DLD1 (cell line): ENCODE results near the gene GALM.

ENCODE experiments used
- in situ Hi-C: cut with HindIII; loops from 2 replicates; pipeline ENCODE4 v1.10.0; 2017; ENCODE audit warnings: low sequenced_read_pairs

GALM gene

DNA sequence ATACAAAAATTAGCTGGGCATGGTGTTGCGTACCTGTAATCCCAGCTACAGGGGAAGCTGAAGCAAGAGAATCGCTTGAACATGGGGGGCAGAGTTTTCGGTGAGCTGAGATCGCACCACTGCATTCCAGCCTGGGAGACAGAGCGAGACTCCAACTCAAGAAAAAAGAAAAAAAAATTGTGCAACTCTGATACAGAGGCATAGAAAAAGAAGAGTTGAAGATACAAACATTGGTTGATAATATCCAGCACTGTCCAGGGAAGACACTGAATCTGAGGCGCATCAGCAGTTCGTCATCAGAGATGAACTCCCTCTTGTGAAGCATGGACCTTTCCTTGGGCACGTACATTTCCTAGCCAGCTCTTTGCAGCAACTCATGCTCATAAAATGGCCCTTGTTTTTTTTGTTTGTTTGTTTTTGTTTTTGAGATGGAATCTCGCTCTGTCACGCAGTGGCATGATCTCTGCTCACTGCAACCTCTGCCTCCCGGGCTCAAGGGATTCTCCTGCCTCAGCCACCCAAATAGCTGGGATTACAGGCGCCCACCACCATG, 16.7 kb upstream of the GALM start:
- in situ Hi-C loops, result no loop called here

DNA sequence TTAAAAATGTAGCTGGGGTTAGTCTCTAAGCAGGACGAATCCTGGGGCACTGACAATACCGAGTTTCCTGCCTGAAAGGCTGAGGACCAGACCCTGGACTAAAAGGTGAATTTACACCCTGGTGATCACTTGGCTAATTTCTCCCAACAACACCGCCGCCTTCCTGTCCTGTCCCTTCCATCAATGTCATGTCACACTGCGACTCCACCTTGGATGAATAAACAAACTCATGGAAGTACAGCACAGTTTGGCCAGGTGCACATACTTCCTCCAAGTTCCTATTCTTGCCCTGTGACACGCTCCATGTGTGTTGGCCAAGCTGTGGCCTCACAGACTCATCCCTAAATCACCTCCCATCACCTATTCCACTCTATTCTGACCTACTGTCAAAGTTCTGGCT, 15.9 kb upstream of the GALM start:
- in situ Hi-C loops, result no loop called here

- in situ Hi-C loops, result no loop called here
These were observed 15.2 kb upstream of the GALM start for GRCh38 chr2:38650717-38651116.

DNA sequence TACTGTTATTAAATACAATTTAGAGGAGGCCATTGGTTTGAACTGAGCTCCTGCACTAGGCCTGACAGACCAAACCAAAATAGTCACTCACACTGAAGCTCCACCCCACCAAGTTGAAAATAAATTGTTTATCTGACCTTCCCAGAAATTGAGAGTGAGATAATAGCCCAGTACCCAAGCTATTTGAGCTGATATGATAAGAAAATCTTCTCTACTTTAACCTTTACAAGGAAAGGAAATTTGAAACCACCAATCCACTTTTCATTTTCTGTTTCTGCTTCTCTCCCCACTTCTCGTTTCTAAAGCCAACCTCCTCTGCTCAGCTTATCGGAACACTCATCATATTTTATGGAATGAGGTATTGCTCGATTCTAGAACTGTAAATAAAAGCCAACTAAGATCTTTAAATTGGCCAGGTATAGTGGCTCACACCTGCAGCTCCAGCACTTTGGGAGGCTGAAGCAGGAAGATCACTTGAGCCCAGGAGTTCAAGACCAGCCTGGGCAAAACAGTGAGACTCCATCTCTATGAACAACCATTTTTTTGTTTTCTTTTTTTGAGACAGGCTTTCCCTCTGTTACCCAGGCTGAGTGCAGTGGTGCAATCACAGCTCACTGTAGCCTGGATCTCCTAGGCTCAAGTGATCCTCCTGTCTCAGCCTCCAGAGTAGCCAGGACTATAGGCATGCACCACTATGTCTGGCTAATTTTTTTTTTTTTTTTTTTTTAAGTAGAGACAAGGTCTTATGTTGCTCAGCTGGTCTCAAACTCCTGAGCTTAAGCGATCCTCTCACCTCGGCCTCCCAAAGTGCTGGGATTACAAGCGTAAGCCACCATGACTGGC, 13.3 kb upstream of the GALM start:
- in situ Hi-C loops, result no loop called here

DNA sequence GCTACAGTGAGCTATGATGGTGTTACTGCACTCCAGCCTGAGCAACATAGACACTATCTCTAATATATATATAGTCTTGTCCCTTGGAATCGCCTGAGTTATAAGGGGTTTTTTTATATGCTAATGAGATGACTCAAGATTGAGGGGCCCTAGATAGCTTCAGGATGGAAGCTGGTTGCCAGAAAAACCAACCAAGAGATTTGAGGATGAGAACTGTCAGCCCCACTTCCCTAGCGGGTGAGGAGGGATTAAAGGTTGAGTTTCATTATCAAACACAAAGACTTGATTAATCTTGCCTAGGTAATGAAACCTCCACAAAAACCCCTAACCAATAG, 12.6 kb upstream of the GALM start:
- in situ Hi-C loops, result no loop called here

DNA sequence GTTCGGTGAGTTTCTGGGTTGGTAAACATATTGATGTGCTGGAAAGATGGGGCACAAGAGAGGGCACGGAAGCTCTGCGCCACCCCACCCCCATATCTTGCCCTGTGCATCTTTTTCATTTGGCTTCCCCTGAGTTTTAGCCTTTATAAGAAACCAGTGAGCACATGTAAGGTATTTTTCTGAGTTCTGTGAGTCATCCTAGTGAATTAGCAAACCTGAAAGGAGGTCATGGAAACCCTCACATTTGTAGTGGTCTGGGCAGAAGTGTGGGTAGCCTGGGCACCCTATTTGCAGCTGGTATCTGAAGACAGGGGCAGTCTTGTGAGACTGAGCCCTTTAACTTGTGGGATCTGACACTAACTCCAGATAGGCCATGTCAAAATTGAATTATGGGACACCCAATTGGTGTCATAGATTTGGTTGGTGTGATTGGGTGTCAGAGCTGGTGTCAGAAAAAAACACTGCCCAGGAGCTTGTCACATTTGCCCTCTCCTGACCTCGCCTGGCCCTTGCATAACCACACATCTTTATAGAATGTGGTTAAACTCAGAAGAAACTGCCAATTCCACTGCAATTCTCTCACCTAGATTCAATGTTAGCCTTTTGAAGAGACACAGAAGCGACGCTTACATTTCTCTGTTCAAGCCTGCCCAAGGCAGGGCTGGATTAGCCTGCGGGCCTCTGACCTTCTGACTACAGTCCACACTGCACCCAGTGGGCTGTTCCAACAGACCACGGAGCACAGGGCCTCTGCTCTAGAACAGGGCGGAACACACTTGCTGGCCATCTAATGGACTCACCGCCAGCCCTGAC, 12.0 kb upstream of the GALM start:
- in situ Hi-C loops, result no loop called here

DNA sequence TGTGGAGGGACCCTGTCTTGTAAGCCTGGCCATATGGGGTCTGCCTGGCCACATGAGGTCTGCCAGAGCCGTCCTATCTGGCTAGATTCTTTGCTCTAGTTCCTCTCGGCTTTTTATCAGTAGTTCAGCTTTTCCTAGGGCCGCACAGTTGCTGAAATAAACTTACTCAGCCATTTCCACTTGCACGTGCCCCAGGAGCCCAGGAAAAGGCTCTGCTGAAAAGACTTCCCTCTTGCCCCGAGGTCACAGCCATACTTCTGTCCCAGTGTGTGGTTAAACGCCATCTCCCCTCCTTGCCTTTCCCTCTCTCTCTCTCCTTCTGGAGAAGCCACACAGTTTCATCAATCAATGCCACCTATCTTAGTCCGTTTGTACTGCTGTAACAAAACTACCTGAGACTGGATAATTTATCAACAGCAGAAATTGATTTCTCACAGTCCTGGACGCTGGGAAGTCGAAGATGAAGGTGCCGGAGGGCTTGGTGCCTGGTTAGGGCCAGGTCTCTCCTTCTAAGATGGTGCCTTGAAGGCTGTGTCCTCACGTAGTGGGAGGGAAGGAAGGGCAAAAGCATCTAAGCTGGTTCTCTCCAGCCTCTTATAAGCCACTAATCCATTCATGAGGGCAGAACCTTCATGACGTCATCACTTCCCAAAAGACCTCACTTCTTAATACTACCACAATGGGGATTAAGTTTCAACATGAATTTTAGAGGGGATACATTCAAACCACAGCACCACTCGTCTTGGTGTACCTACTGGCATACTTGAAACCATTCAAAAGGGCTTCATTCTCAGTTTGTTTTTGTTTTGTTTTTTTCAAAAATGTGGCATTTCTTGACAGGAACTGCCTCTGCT, 11.2 kb upstream of the GALM start:
- in situ Hi-C loops, result loop anchor here (5.0 kb wide), 1 partner anchor 93 kb away; no protein-coding TSS in a partner anchor

DNA sequence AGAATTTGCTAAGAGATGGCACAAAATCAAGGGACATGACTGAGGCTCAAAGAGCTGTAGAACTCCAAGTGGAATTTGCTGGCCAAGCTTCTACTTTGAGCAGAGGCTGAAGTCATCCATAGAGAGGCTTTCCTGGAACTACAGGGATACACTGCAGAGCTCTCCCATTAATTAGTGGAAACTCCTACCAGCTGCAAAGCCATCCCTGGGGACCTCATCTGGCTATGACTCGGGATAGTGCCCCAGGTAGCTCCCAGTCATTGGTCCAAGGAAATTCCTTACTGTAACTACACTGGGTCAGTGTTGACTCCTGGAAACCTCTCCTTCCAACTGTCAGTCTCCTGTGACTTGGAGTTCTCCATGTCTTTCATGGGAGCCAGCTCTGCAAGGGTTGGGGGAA, 10.5 kb upstream of the GALM start:
- in situ Hi-C loops, result loop anchor here (5.0 kb wide), 1 partner anchor 92 kb away; no protein-coding TSS in a partner anchor

DNA sequence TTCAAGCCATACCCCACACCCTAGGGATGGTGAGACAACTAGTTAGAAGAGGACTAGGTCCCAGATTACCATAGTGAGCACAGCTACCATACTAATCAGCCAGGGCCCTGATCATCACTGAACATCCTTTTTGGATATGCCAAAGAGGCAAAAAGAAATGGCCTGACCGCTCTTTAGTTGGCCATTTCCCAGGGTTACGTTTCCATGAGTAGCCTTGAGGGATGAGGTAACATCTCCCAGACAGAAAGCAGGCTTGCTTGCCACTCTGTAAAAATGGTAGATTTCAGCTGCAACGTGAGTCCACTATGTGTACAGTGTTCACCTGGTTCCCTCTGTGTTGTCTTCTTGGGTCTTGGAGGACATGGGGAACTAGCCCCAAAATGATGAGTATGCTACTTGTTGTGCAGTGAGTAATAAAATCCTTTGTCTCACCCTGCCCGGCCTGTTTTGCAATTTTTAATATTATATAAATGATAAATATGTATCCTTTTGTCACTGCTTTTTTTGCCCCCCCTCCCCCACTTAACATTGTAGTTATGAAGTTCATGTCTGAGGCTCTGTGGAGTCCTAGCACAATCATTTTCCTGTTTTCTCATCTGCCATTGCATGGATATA, 8.9 kb upstream of the GALM start:
- in situ Hi-C loops, result loop anchor here (5.0 kb wide), 1 partner anchor 90 kb away; no protein-coding TSS in a partner anchor

DNA sequence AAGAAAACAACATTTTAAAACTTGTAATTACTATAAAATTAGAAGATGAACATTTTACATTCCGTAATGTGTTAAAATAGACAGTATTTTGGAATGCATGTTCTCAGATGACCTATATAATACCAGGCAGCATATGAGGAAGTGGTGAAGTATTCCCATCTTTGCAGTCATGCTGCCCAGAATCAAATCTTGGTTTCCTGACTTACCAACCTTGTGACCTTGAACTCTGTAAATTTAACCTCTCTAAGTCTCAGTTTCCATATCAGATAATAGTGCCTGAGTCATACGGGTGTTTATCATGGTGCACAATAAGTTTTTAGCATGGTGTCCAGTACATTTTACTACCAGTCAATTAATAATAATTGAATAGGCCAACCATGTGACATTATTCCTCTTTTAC, 7.3 kb upstream of the GALM start:
- in situ Hi-C loops, result loop anchor here (5.0 kb wide), 1 partner anchor 89 kb away; no protein-coding TSS in a partner anchor

GRCh38 chr2:38659115-38659514, 6.8 kb upstream of the GALM start:
- in situ Hi-C loops, result loop anchor here (5.0 kb wide), 1 partner anchor 88 kb away; no protein-coding TSS in a partner anchor

DNA sequence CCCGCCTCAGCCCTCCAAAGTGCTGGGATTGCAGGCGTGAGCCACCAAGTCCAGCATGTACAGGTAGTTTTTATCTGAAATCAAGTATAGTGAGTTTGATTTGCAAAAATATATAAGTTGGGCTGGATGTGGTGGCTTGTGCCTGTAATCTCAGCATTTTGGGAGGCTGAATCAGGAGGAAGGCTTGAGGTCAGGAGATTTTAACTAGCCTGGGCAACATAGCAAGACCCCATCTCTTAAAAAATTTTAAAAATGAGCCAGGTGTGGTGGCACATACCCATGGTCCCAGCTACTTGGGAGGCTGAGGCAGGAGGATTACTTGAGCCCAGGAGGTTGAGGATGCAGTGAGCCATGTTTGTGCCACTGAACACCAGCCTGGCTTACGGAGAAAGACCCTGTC, 5.6 kb upstream of the GALM start:
- in situ Hi-C loops, result no loop called here

GRCh38 chr2:38661306-38661705, 4.6 kb upstream of the GALM start:
- in situ Hi-C loops, result no loop called here

DNA sequence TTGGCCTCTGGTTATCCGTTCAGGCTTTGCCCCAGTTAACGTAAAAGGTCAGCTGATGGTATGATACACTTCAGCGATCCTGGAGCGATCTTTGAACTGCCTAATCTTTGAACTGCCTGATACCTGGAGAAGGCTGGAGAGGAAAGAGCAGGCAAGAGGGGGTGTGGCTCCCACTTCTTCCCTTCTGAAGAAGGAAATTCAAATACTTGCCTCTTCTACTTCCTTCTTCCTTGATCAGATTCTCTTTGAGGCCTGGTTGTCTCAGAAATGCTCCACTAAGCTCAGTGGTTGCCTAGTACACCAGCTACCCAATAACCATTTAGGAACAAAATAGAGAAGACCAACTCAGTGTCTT, 619 bp downstream of the GALM start:
- in situ Hi-C loops, result no loop called here

DNA sequence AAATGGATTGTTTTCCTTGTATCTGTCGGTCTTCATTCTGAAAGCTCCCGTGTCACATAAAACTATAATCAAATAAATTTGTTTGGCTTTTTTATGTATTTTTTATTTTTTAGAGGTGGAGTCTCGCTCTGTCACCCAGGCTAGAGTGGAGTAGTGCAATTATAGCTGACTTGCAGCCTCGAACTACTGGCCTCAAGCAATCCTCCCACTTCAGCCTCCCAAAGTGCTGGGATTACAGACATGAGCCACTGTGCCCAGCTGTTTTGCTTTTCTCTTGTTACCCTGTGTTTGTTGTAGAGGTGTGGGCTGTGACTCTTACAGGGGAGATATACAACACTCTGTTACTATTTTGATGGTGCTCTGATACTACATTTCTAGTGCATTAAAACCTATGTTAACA, 2.2 kb downstream of the GALM start:
- in situ Hi-C loops, result no loop called here

GRCh38 chr2:38668779-38669479, 3.0 kb downstream of the GALM start:
- in situ Hi-C loops, result no loop called here

GRCh38 chr2:38671303-38671702, 5.4 kb downstream of the GALM start:
- in situ Hi-C loops, result no loop called here

DNA sequence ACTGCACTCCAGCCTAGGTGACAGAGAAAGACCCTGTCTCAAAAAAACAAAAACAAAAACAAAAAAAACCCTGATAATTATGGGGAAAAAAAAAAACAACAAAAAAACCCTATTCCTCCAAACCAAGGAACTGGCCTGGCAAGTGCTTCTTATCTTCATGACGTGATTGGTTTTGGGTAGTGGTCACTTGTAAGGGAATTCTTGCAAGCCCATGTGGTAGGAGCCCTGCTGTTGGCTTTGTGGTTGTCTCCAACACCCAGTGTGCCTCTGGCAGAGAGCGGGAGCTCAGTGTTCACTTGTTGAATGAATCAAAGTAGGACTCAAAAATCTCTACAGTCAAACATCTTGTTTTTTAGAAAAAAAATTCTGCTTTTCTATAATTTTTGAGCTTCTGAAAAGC, 6.0 kb downstream of the GALM start:
- in situ Hi-C loops, result no loop called here

- in situ Hi-C loops, result no loop called here
These were observed 6.8 kb downstream of the GALM start for GRCh38 chr2:38672445-38673391.
